Subcutaneous abdominal adipose tissue (tissue), 5 donors: ENCODE data around the gene TMEM9.

Source experiments
- H3K27ac ChIP-seq: one replicate; pipeline ENCODE4 v1.7.0; 2013; ENCODE audit warnings: low read depth, mild to moderate bottlenecking, inconsistent platforms, low read length, moderate library complexity
- H3K27me3 ChIP-seq, 5 donors: one replicate each; pipeline ENCODE4 v1.7.0; 2013; ENCODE audit warnings: low read length in 5 of 5, inconsistent platforms in 1 of 5; ENCODE audit not compliant: control insufficient read depth in 5 of 5, insufficient read depth in 4 of 5
- H3K36me3 ChIP-seq, 5 donors: one replicate each; pipeline ENCODE4 v1.7.0; 2013; ENCODE audit warnings: low read length in 5 of 5; ENCODE audit not compliant: control insufficient read depth in 5 of 5, insufficient read depth in 5 of 5
- H3K4me1 ChIP-seq, 5 donors: one replicate each; pipeline ENCODE4 v1.7.0; 2013; ENCODE audit warnings: low read length in 5 of 5, mild to moderate bottlenecking in 3 of 5, moderate library complexity in 1 of 5; ENCODE audit not compliant: control insufficient read depth in 5 of 5, insufficient read depth in 5 of 5
- H3K4me3 ChIP-seq, 5 donors: one replicate each; pipeline ENCODE4 v1.7.0; 2013; ENCODE audit warnings: low read length in 5 of 5, low read depth in 1 of 5
- H3K9ac ChIP-seq, 5 donors: one replicate each; pipeline ENCODE4 v1.7.0; 2013; ENCODE audit warnings: low read length in 5 of 5, mild to moderate bottlenecking in 4 of 5, moderate library complexity in 3 of 5
- H3K9me3 ChIP-seq, 5 donors: one replicate each; pipeline ENCODE4 v1.7.0; 2013; ENCODE audit warnings: low read length in 5 of 5; ENCODE audit not compliant: control insufficient read depth in 5 of 5
- donor health status: healthy.
- donor health status: healthy.
- donor health status: healthy.
- donor health status: healthy.
- donor health status: healthy.

Gene TMEM9

GRCh38 chr1:201142011-201142848, 12.0 kb downstream of the TMEM9 start:
- no peaks in the 10 kb centered on the region for H3K9me3 ChIP-seq
- H3K27ac ChIP-seq, result no peak overlapping the region
- H3K9ac ChIP-seq, result no peak overlapping the region
- H3K36me3 ChIP-seq, result peaks cover 0 to 96% (median 55%) of the 10 kb centered on the region in 5 donors
- H3K4me3 ChIP-seq, result peak overlapping the region in 1 of 5 donors; percentile 6
- H3K4me1 ChIP-seq, result peaks cover 0 to 38% (median 37%) of the 10 kb centered on the region in 5 donors
- H3K27me3 ChIP-seq, result no peaks in the 10 kb centered on the region

GRCh38 chr1:201141418-201141817, 12.9 kb downstream of the TMEM9 start:
- Histone ChIP-seq H3K36me3 (peaks cover 0 to 95% (median 54%) of the 10 kb centered on the region in 5 donors), H3K4me1 (peaks cover 0 to 41% (median 39%) of the 10 kb centered on the region in 5 donors), H3K4me3 (no peak overlapping the region), H3K9me3 (no peaks in the 10 kb centered on the region), H3K27ac (no peak overlapping the region), H3K9ac (no peak overlapping the region), H3K27me3 (no peaks in the 10 kb centered on the region)

GRCh38 chr1:201140941-201141260, 13.4 kb downstream of the TMEM9 start:
- H3K36me3 ChIP-seq, result peaks cover 0 to 95% (median 54%) of the 10 kb centered on the region in 5 donors
- H3K27ac ChIP-seq, result no peak overlapping the region
- H3K4me3 ChIP-seq, result no peak overlapping the region
- no peaks in the 10 kb centered on the region for H3K9me3 ChIP-seq
- H3K4me1 ChIP-seq, result peaks cover 0 to 41% (median 39%) of the 10 kb centered on the region in 5 donors
- no peaks in the 10 kb centered on the region for H3K27me3 ChIP-seq
- H3K9ac ChIP-seq, result no peak overlapping the region

DNA sequence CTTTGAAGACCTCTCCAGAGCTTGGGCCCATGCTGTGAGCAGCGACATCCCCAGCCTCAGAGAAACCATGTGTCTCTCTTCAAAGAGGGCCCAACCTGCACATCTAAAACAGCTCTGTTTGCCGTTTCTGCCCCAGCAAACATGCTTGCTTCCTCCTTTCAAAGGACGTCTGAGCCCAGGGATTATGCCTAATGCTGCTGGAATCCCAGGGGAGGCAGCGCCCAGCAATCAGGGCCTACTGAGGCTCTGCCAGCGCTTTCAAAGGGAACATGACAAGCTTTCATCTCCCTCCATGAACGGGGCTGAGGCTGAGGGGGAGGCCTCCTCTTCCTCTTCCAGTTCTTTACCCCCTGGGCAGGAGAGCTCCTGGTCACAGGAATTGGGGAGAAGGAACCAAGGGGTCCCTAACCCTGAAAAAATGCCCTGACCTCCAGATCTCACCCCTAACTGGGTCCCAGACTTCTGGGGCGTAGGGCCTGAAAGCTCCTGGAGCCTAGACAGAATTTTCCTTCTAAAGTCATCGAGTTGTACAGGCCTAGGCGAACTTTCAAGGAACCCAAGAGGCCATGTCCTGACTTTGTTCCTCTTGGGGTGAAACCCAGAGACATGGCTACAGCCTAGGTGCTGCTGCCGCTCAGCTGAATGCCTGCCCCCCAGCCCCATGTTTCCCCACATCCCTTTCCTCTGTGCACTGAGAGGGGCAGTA, 13.9 kb downstream of the TMEM9 start:
- Histone ChIP-seq H3K4me3 (no peak overlapping the region), H3K27ac (no peak overlapping the region), H3K9me3 (no peaks in the 10 kb centered on the region), H3K9ac (no peak overlapping the region), H3K36me3 (peaks cover 0 to 95% (median 54%) of the 10 kb centered on the region in 5 donors), H3K4me1 (peaks cover 0 to 41% (median 39%) of the 10 kb centered on the region in 5 donors), H3K27me3 (no peaks in the 10 kb centered on the region)

DNA sequence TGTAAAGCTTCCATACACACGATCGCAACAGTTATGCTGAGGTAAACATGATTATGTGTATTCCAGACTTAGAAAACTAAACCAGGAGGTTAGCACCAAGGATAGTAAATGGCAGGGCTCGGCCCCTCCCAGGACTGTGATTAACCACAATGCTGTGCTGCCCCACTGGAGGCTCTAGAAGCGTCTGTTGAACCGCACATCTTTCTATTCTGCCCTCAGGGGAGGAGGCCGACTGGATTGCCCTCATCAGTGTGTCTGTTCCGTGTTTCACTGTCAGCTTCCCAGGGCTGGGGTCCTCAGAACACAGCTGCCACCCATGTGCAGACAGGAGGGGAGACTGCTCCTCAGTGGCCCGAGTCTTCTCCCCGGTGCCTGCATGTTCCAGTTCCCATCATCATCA, 14.5 kb downstream of the TMEM9 start:
- H3K4me3 ChIP-seq, result no peak overlapping the region
- no peaks in the 10 kb centered on the region for H3K27me3 ChIP-seq
- no peak overlapping the region for H3K27ac ChIP-seq
- H3K9ac ChIP-seq, result no peak overlapping the region
- H3K36me3 ChIP-seq, result peaks cover 0 to 95% (median 52%) of the 10 kb centered on the region in 5 donors
- no peaks in the 10 kb centered on the region for H3K9me3 ChIP-seq
- peaks cover 0 to 41% (median 39%) of the 10 kb centered on the region in 5 donors for H3K4me1 ChIP-seq

GRCh38 chr1:201139306-201139705, 15.0 kb downstream of the TMEM9 start:
- peaks cover 0 to 41% (median 39%) of the 10 kb centered on the region in 5 donors for H3K4me1 ChIP-seq
- H3K27ac ChIP-seq, result no peak overlapping the region
- H3K9ac ChIP-seq, result no peak overlapping the region

GRCh38 chr1:201138311-201138840, 15.9 kb downstream of the TMEM9 start:
- H3K27ac ChIP-seq, result peak overlapping the region; percentile 23
- peaks cover 0 to 37% (median 35%) of the 10 kb centered on the region in 5 donors for H3K4me1 ChIP-seq
- H3K36me3 ChIP-seq, result peaks cover 0 to 89% (median 44%) of the 10 kb centered on the region in 5 donors
- H3K4me3 ChIP-seq, result no peak overlapping the region
- H3K27me3 ChIP-seq, result no peaks in the 10 kb centered on the region
- no peaks in the 10 kb centered on the region for H3K9me3 ChIP-seq
- peak overlapping the region in 1 of 5 donors; percentile 6 for H3K9ac ChIP-seq

More at GRCh38 chr1:201139306-201139705, 15.0 kb downstream of the TMEM9 start:
- H3K27me3 ChIP-seq, result no peaks in the 10 kb centered on the region
- peaks cover 0 to 95% (median 50%) of the 10 kb centered on the region in 5 donors for H3K36me3 ChIP-seq
- H3K9me3 ChIP-seq, result no peaks in the 10 kb centered on the region
- no peak overlapping the region for H3K4me3 ChIP-seq

DNA sequence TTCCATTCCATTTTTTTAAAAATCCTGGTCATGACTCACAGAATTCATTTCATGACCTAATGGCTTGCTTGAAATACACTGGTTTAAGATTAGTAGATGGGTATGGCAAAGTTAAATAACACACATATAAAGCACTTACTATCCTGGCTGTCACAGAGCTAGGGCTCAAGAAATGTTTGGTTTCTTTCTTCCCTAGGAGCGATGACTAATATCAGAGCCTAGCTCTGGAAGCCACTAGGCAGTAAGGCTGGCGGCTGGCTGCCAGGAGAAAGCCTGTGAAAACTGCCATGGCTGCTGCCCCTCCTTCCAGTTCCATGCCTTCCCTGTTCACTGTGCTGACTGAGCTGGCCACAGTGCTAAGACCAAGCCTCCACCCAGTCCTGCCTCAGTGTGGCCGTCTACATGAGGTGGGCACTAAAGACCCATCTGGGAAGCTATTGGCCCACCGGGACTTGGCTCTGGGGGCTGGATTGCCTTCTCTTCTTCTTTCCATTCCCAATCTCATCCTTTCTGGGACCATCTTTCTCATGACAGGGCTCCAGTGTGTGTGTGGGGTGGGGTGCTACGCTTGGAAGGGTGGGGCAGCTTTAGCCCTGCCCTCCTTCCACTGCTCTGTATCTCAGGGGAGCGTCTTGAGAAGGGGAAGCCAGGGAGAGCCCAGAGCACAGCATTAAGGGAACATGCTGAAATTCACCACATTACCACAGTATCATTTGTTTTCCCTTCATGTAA, 16.5 kb downstream of the TMEM9 start:
- H3K9me3 ChIP-seq, result no peaks in the 10 kb centered on the region
- H3K9ac ChIP-seq, result peak overlapping the region in 2 of 5 donors; percentile 6
- H3K27ac ChIP-seq, result peak overlapping the region; percentile 23
- H3K27me3 ChIP-seq, result no peaks in the 10 kb centered on the region
- peaks cover 0 to 83% (median 43%) of the 10 kb centered on the region in 5 donors for H3K36me3 ChIP-seq
- H3K4me1 ChIP-seq, result peaks cover 0 to 31% (median 29%) of the 10 kb centered on the region in 5 donors
- H3K4me3 ChIP-seq, result no peak overlapping the region

GRCh38 chr1:201137024-201137392, 17.3 kb downstream of the TMEM9 start:
- H3K9me3 ChIP-seq, result no peaks in the 10 kb centered on the region
- H3K4me1 ChIP-seq, result peaks cover 0 to 25% (median 21%) of the 10 kb centered on the region in 5 donors
- peaks cover 0 to 75% (median 43%) of the 10 kb centered on the region in 5 donors for H3K36me3 ChIP-seq
- H3K27ac ChIP-seq, result peak overlapping the region; percentile 23
- H3K4me3 ChIP-seq, result no peak overlapping the region
- H3K9ac ChIP-seq, result peak overlapping the region in 1 of 5 donors; percentile 37
- H3K27me3 ChIP-seq, result no peaks in the 10 kb centered on the region
